Gastrocnemius medialis (tissue), 4 donors: Measurements from ENCODE around the gene RAD51B.

Experiments
- POLR2A ChIP-seq, 2 donors: fragments of 450-650 bp; IDR thresholded peaks; one replicate each; pipeline ENCODE4 v1.6.1; 2017; ENCODE audit warnings: antibody characterized with exemption in 2 of 2, mild to moderate bottlenecking in 2 of 2, moderate library complexity in 2 of 2
- TF ChIP-seq, protein P1 (sequence below), 5 experiments: fragments of 450-650 bp in 3 of 5; fragments of 200-600 bp in 2 of 5; sonication (generic) in 2 of 5; IDR thresholded peaks in 4 of 5; conservative IDR thresholded peaks in 1 of 5; 1 replicate in 4 of 5; 2 replicates in 1 of 5; pipeline ENCODE4 v1.5.1; 2016 to 2019; ENCODE audit warnings: antibody characterized with exemption in 5 of 5, mild to moderate bottlenecking in 3 of 5, moderate library complexity in 3 of 5

DNA sequence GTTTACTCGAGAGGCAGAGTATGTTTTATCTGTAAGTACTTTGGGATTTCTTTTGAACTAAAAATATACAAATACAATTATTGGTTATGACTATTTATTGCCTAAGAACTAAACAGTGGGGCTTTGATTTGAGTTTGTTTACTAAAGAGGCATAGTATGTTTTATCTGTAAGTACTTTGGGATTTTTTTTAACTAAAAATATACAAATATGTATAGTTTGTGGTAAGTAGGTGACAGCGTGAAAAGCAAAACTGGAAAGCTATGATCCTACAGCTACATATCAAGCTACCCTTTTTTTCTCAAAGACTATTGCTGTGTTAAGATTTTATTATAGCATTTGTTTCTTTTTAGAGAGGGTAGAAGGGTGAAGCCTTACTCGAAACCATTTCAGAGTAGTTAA lies 171.0 kb downstream of the RAD51B start:
- no peak for TF ChIP-seq POLR2A (IDR thresholded peaks at IDR 0.05)
- TF ChIP-seq, protein P1, sequence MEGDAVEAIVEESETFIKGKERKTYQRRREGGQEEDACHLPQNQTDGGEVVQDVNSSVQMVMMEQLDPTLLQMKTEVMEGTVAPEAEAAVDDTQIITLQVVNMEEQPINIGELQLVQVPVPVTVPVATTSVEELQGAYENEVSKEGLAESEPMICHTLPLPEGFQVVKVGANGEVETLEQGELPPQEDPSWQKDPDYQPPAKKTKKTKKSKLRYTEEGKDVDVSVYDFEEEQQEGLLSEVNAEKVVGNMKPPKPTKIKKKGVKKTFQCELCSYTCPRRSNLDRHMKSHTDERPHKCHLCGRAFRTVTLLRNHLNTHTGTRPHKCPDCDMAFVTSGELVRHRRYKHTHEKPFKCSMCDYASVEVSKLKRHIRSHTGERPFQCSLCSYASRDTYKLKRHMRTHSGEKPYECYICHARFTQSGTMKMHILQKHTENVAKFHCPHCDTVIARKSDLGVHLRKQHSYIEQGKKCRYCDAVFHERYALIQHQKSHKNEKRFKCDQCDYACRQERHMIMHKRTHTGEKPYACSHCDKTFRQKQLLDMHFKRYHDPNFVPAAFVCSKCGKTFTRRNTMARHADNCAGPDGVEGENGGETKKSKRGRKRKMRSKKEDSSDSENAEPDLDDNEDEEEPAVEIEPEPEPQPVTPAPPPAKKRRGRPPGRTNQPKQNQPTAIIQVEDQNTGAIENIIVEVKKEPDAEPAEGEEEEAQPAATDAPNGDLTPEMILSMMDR (IDR thresholded peaks at IDR 0.05 in 4 of 5, conservative IDR thresholded peaks at IDR 0.05 in 1 of 5) = no peak
